Measurements from ENCODE around the gene SSBP3.

Gene SSBP3

DNA sequence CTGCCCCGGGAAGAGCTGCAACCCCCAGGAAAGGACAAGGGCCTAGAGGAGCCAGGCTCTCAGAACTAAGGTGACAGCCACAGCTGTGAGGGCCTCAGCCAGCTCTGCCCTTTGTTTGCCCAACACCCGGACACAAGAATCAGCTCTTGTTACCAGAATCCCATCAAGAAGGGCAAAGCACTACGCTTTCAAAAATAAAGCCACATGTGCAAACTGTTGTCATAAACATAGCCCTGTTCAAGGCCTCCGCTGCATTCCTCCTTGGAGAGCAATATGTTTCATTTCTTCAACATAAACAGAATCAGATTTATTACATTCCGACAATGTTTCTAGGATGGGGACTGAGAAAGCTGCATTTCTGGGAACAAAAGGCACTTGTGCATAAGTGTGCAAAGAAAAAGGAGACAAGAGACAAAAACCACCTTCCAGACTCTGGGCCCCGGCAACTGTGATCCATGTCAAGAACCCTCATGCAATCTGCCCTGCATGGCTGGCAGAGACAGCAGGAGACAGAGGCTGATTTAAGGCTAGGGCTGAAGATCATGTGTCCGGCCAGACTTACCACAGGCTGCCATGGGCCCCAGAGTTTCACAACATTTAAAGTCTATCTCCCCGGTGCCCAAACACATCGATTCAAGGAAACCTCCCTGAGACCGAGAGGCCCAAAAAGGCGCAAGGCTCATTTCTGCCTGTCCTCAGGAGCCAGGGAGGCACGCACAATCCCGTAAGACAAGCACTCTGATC, 71.0 kb downstream of the SSBP3 start:
- no peak for TF ChIP-seq TARDBP (IDR thresholded peaks at IDR 0.05)
- no peak for TF ChIP-seq SUZ12 (IDR thresholded peaks at IDR 0.05)
- no peak for TF ChIP-seq L3MBTL2 (conservative IDR thresholded peaks at IDR 0.05)
- TF ChIP-seq ARNT (IDR thresholded peaks at IDR 0.05) = no peak
- POLR2A ChIA-PET = interaction anchor here (1.1 kb wide), 1 partner anchor 10 kb away, joined by 5 read pairs; no protein-coding TSS in a partner anchor
- CTCF ChIA-PET = no interaction called here
- no peak for DNase-seq (ENCODE audit: extremely low spot score)

DNA sequence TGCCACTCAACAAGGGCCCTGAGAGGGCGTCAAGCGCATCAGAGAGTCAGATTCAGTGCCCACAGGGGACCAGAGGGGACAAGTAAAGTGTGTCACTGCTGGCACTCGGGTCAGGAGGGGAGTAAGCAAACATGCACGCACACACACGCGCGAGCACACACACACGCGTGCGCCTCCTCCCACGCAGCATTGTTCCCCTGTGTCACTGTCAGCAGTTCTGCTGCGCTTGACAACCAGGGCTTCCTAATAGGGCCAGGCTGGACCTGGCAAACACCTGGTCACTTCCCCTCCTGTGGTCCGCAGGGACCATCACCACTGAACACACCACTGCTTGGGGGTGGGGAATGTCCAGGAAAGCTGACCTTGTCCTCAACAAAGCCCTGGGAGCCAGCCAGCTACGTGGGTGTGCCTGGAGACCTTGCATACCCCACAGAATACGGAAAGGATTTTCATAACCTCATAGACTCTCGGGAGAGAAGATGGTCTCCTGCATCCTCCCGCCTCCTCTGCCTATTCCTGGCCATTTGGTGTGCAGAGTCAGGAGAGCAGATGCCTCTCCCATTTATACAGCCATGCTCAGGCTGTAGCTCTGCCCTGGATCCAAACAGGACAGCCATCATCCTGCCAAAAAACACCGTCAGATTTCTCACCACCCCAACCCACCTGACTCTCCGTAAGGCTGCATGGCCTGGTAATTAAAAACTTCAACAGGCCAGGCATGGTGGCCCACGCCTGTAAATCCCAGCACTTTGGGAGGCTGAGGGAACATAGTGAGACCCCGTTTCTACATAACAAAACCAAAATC, 73.2 kb downstream of the SSBP3 start:
- CTCF ChIA-PET = interaction anchor here (1.0 kb wide), 1 partner anchor 21 kb away, joined by 3 read pairs; no protein-coding TSS in a partner anchor
- TF ChIP-seq L3MBTL2 (conservative IDR thresholded peaks at IDR 0.05) = no peak
- TF ChIP-seq BHLHE40 (IDR thresholded peaks at IDR 0.05; ENCODE audit: borderline replicate concordance) = no peak
- TF ChIP-seq NFRKB (IDR thresholded peaks at IDR 0.05) = no peak
- TF ChIP-seq, protein P1, sequence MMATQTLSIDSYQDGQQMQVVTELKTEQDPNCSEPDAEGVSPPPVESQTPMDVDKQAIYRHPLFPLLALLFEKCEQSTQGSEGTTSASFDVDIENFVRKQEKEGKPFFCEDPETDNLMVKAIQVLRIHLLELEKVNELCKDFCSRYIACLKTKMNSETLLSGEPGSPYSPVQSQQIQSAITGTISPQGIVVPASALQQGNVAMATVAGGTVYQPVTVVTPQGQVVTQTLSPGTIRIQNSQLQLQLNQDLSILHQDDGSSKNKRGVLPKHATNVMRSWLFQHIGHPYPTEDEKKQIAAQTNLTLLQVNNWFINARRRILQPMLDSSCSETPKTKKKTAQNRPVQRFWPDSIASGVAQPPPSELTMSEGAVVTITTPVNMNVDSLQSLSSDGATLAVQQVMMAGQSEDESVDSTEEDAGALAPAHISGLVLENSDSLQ (IDR thresholded peaks at IDR 0.05) = no peak
- TF ChIP-seq ZNF384 (IDR thresholded peaks at IDR 0.05) = no peak
- no peak for TF ChIP-seq LEF1 (IDR thresholded peaks at IDR 0.05; ENCODE audit: borderline replicate concordance)
- DNase-seq (ENCODE audit: extremely low spot score) = no peak
- POLR2A ChIA-PET = interaction anchor here (0.8 kb wide), 1 partner anchor 11 kb away, joined by 3 read pairs; no protein-coding TSS in a partner anchor

DNA sequence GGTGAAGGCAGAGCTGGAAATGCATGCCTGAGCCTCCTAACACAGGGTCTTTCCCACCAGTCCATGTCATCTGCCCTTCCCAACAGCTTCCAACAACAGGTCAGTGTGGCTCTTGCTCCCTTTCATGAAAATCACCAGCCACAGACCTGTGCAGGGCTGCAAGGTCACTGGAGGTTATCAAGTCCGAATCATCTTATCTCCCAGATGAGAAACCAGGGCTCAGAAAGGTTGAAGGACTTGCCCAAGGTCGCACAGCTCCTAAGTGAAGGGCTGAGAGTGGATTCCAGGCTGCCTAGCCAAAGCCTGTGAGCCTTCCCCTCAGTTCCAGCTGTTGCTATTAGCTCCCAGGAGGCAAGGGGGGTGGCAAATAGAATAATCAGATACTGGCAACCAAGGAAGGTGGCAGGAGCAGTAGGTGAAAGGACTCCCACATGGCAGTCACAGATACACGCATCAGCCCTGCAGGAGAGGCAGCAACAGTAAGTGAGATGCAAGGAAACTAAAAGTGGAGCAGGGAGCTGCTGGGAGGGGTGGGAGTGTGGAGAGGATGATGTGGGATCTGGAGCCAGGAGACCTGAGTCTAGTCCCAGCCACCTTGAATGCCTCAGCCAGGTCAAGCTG, 74.2 kb downstream of the SSBP3 start:
- CTCF ChIA-PET = interaction anchor here (1.0 kb wide), 1 partner anchor 20 kb away, joined by 3 read pairs; no protein-coding TSS in a partner anchor
- POLR2A ChIA-PET = interaction anchor here (0.8 kb wide), 1 partner anchor 12 kb away, joined by 3 read pairs; no protein-coding TSS in a partner anchor
- no peak for DNase-seq (ENCODE audit: extremely low spot score)
- no peak for TF ChIP-seq LEF1 (IDR thresholded peaks at IDR 0.05; ENCODE audit: borderline replicate concordance)
- TF ChIP-seq ZNF384 (IDR thresholded peaks at IDR 0.05) = no peak
- no peak for TF ChIP-seq FOXM1 (IDR thresholded peaks at IDR 0.05; ENCODE audit: borderline replicate concordance)
- TF ChIP-seq SP1 (IDR thresholded peaks at IDR 0.05) = no peak
- TF ChIP-seq CTBP1 (IDR thresholded peaks at IDR 0.05; ENCODE audit: borderline replicate concordance) = no peak
- TF ChIP-seq ELF4 (IDR thresholded peaks at IDR 0.05) = no peak
- no peak for TF ChIP-seq TARDBP (IDR thresholded peaks at IDR 0.05)
- TF ChIP-seq FOXK2 (IDR thresholded peaks at IDR 0.05) = no peak
- TF ChIP-seq SUZ12 (IDR thresholded peaks at IDR 0.05) = no peak
- TF ChIP-seq, protein P1 (IDR thresholded peaks at IDR 0.05) = no peak
- no peak for TF ChIP-seq HDGF (IDR thresholded peaks at IDR 0.05; ENCODE audit: borderline replicate concordance)
- no peak for TF ChIP-seq NFRKB (IDR thresholded peaks at IDR 0.05)
- no peak for TF ChIP-seq FOXA1 (IDR thresholded peaks at IDR 0.05)
- TF ChIP-seq L3MBTL2 (conservative IDR thresholded peaks at IDR 0.05) = no peak
- TF ChIP-seq BHLHE40 (IDR thresholded peaks at IDR 0.05; ENCODE audit: borderline replicate concordance) = no peak
- no peak for TF ChIP-seq ARNT (IDR thresholded peaks at IDR 0.05)

DNA sequence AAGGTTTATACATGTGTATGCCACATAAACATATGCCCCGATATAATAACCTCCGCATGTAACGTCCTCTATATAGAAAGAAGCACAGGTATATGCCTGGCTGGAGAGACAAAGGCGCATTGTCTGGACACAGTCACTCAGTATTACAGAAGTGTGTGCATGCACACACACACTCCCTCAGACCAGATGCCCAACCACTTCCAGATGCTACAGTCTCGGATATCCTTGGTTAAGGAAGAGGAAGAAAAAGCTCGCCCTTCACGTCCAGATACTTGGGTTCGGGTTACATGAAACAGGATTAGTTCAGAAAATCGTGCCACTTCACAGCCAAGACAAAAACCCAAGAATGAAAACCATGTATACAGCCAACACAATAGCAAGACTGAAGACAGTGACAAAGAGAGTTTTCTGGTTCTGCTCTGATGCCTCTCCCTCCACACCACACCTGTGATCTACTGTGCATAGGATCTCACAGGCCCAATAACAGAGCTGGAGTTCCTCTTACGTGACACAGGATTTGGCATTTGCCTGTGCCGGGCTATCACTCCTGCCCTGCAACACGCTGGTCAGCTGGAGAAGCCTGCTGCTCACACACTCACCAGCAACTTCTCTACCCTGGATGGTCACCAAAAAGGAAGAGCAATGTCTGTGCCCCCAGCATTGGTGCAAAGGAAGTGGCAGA, 75.0 kb downstream of the SSBP3 start:
- DNase-seq (ENCODE audit: extremely low spot score) = no peak
- TF ChIP-seq BHLHE40 (IDR thresholded peaks at IDR 0.05; ENCODE audit: borderline replicate concordance) = no peak
- TF ChIP-seq ZNF384 (IDR thresholded peaks at IDR 0.05) = no peak
- no peak for TF ChIP-seq ELF4 (IDR thresholded peaks at IDR 0.05)
- TF ChIP-seq NFRKB (IDR thresholded peaks at IDR 0.05) = no peak
- TF ChIP-seq LEF1 (IDR thresholded peaks at IDR 0.05; ENCODE audit: borderline replicate concordance) = no peak
- TF ChIP-seq CTBP1 (IDR thresholded peaks at IDR 0.05; ENCODE audit: borderline replicate concordance) = no peak
- no peak for TF ChIP-seq FOXM1 (IDR thresholded peaks at IDR 0.05; ENCODE audit: borderline replicate concordance)
- CTCF ChIA-PET = interaction anchor here (0.6 kb wide), 1 partner anchor 220 kb away, joined by 3 read pairs; no protein-coding TSS in a partner anchor
- POLR2A ChIA-PET = no interaction called here

DNA sequence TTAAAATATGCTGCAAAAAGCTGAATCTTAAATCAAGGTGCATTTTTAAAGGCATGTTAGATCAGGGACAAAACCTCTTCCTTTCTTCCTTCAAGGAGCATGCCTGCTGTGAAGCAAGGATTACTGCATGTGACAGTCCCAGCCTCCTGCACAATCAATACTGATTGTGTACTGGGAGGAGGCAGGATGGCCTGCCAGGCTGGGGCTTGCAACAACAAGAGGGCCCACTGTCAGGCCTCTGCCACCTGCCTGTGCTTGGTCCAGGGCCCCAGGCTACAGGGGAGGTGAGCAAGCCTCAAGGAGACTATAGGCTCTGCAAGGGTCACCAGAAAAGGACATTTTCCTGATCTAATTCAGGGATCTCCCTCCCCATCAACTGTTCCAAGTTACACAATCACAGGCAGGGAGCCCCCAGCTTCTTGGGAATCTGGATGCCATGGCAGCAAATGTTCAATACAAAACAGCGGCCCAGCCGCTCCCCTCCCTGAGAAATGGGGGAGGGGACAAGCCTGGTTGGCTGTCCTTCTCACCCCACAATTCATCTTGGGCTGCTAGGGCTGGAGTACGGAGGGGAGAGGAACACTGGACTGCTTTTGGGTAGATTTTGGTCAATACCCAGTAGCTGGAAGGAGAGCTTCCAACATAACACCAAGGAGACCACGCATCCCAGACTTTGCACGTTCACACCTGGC, 76.7 kb downstream of the SSBP3 start:
- ChIA-PET POLR2A (interaction anchor here (0.6 kb wide), 1 partner anchor 122 kb away, joined by 8 read pairs; no protein-coding TSS in a partner anchor), CTCF (interaction anchor here (1.0 kb wide), 1 partner anchor 16 kb away, joined by 8 read pairs; no protein-coding TSS in a partner anchor)
- no peak for DNase-seq (ENCODE audit: extremely low spot score)
- TF ChIP-seq NFRKB (IDR thresholded peaks at IDR 0.05) (no peak), ZNF384 (IDR thresholded peaks at IDR 0.05) (no peak), ARNT (IDR thresholded peaks at IDR 0.05) (no peak), FOXK2 (IDR thresholded peaks at IDR 0.05) (no peak), HDGF (IDR thresholded peaks at IDR 0.05; ENCODE audit: borderline replicate concordance) (no peak), LEF1 (IDR thresholded peaks at IDR 0.05; ENCODE audit: borderline replicate concordance) (no peak), L3MBTL2 (conservative IDR thresholded peaks at IDR 0.05) (no peak), FOXA1 (IDR thresholded peaks at IDR 0.05) (no peak), CTBP1 (IDR thresholded peaks at IDR 0.05; ENCODE audit: borderline replicate concordance) (no peak), ELF4 (IDR thresholded peaks at IDR 0.05) (no peak)
- TF ChIP-seq, protein P1 (IDR thresholded peaks at IDR 0.05) = no peak

All from HEK293T (cell line).